Lower lobe of right lung (tissue), 2 donors: Measurements from ENCODE around the gene TMEM63B. TPM values are rescaled to one million over a fixed set of nuclear protein-coding genes. Genes with fewer than 3 reads are reported as not detected.

Experiments used
- ATAC-seq, 2 donors: fragments of 200-7000 bp; cut with Tn5 transposase; one replicate each; pipeline ENCODE4 v1.9.1; 2020 to 2022; ENCODE audit warnings: mild to moderate bottlenecking in 2 of 2, moderate library complexity in 2 of 2
- DNase-seq: peaks from one replicate; pipeline ENCODE4 v3.0.0-alpha.2; 2020
- H3K27ac ChIP-seq: fragments of 200-600 bp; one replicate; pipeline ENCODE4 v1.8.0; 2022
- H3K27me3 ChIP-seq: fragments of 200-600 bp; one replicate; pipeline ENCODE4 v1.8.0; 2022; ENCODE audit warnings: low read depth
- H3K36me3 ChIP-seq: fragments of 200-600 bp; one replicate; pipeline ENCODE4 v1.8.0; 2022; ENCODE audit warnings: mild to moderate bottlenecking
- H3K4me1 ChIP-seq: fragments of 200-600 bp; one replicate; pipeline ENCODE4 v1.8.0; 2022
- H3K4me3 ChIP-seq: fragments of 200-600 bp; one replicate; pipeline ENCODE4 v1.8.0; 2022; ENCODE audit warnings: mild to moderate bottlenecking
- H3K9me3 ChIP-seq: fragments of 200-600 bp; one replicate; pipeline ENCODE4 v1.8.0; 2022
- intact Hi-C: fragments of 100-400 bp; cut with DNase I; formaldehyde crosslinking; loops from one replicate; pipeline ENCODE4 v1.11.0; 2022
- total RNA-seq: library from RNA; stranded (reverse); fragmentation: NEBNext Ultra II Directional; extraction: Animal tissue kit (Norgen Biotek cat#: 25700); gene quantifications from one replicate; pipeline ENCODE4 v1.2.1, GENCODE V29; 2021
- TF ChIP-seq, protein P1 (sequence below): fragments of 200-600 bp; IDR thresholded peaks from one replicate; pipeline ENCODE4 v1.8.0; 2022; ENCODE audit warnings: antibody characterized with exemption, mild to moderate bottlenecking
- donor health status: DM: no; HTN: yes; CAD: no; lungs with severe emphysema.

TMEM63B gene
- total RNA-seq, 1 donor from 2014 or later = 99.2 TPM

- H3K4me3 ChIP-seq = peak overlapping the region; percentile 93
- H3K27me3 ChIP-seq = no peaks in the 10 kb centered on the region
- intact Hi-C loops = no loop called here
- peaks cover 49% of the 10 kb centered on the region for H3K4me1 ChIP-seq
- no peaks in the 10 kb centered on the region for H3K9me3 ChIP-seq
- peak; percentile 67 for DNase-seq
- peak; percentile 57 to 61 for ATAC-seq
- H3K27ac ChIP-seq = peak overlapping the region; percentile 91
- peaks cover 3% of the 10 kb centered on the region for H3K36me3 ChIP-seq
- TF ChIP-seq, protein P1, sequence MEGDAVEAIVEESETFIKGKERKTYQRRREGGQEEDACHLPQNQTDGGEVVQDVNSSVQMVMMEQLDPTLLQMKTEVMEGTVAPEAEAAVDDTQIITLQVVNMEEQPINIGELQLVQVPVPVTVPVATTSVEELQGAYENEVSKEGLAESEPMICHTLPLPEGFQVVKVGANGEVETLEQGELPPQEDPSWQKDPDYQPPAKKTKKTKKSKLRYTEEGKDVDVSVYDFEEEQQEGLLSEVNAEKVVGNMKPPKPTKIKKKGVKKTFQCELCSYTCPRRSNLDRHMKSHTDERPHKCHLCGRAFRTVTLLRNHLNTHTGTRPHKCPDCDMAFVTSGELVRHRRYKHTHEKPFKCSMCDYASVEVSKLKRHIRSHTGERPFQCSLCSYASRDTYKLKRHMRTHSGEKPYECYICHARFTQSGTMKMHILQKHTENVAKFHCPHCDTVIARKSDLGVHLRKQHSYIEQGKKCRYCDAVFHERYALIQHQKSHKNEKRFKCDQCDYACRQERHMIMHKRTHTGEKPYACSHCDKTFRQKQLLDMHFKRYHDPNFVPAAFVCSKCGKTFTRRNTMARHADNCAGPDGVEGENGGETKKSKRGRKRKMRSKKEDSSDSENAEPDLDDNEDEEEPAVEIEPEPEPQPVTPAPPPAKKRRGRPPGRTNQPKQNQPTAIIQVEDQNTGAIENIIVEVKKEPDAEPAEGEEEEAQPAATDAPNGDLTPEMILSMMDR = no peak
Measured at GRCh38 chr6:44128020-44128917, 915 bp downstream of the TMEM63B start.

- ATAC-seq (no peak), DNase-seq (no peak)
- Histone ChIP-seq H3K4me1 (peaks cover 52% of the 10 kb centered on the region), H3K36me3 (peaks cover 10% of the 10 kb centered on the region), H3K27ac (no peak overlapping the region), H3K9me3 (no peaks in the 10 kb centered on the region), H3K27me3 (no peaks in the 10 kb centered on the region), H3K4me3 (no peak overlapping the region)
- TF ChIP-seq, protein P1 = no peak
- intact Hi-C loops = no loop called here
Measured at GRCh38 chr6:44129841-44130322, 2.5 kb downstream of the TMEM63B start.

DNA sequence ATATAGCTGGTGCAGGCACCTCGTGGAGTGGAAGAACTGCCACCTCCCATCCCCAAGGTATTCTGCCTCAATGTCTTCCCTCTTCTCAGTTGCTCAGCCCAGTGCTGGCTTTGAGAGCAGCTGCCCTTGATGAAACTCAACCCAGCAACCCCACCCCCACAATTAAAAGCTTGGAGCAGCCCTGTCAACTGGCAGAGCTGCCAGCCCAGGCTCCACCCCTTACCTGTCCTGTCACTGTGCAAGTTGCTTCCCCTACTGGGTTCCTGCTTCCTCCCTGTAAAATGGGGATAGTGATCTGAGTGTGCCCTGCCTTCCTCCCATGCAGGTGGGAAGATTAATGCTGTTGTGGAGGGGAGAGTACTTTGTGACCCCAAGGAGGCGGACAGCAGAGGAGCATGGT lies 4.5 kb downstream of the TMEM63B start:
- Histone ChIP-seq H3K27ac (no peak overlapping the region), H3K4me1 (peaks cover 36% of the 10 kb centered on the region), H3K9me3 (no peaks in the 10 kb centered on the region), H3K4me3 (no peak overlapping the region), H3K36me3 (peaks cover 28% of the 10 kb centered on the region), H3K27me3 (no peaks in the 10 kb centered on the region)
- no peak for ATAC-seq
- intact Hi-C loops = no loop called here
- TF ChIP-seq, protein P1 = no peak
- DNase-seq = no peak

DNA sequence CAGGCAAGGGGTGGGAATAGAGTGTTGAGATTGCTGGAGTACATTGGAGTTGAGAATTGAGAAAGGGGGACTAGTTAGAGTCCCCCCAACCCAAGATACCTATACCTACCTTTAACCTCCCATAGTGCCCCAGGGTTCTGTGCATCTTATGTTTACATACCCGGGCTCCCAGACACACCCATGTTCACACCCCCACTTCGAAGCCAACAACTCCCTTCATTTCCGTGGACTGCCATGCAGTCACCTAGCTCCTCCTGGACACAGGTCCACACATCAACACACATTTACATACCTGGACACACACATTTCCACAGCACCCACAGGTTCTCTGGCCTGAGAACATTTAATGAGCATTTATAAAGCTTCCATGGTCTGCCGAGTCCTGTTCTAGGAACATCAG lies 5.1 kb downstream of the TMEM63B start:
- Histone ChIP-seq H3K4me3 (no peak overlapping the region), H3K4me1 (peaks cover 36% of the 10 kb centered on the region), H3K27ac (no peak overlapping the region), H3K9me3 (no peaks in the 10 kb centered on the region), H3K27me3 (no peaks in the 10 kb centered on the region), H3K36me3 (peaks cover 34% of the 10 kb centered on the region)
- intact Hi-C loops = no loop called here
- ATAC-seq = no peak
- DNase-seq = no peak
- TF ChIP-seq, protein P1 = no peak

- peak; percentile 77 for DNase-seq
- Histone ChIP-seq H3K4me3 (no peak overlapping the region), H3K27me3 (no peaks in the 10 kb centered on the region), H3K36me3 (peaks cover 40% of the 10 kb centered on the region), H3K27ac (no peak overlapping the region), H3K4me1 (peaks cover 35% of the 10 kb centered on the region), H3K9me3 (no peaks in the 10 kb centered on the region)
- TF ChIP-seq, protein P1 = no peak
- ATAC-seq = peak; percentile 93
- intact Hi-C loops = no loop called here
Measured at GRCh38 chr6:44133003-44133931, 5.9 kb downstream of the TMEM63B start.
